GM19025 (cell line): ENCODE data around the gene NR1I2.

Experiments
- ATAC-seq: cut with Tn5 transposase; IDR thresholded peaks from one replicate; pipeline ENCODE4 v1.9.1; 2021; ENCODE audit warnings: mild to moderate bottlenecking, low read depth, moderate library complexity; ENCODE audit not compliant: unreplicated experiment

Gene NR1I2

DNA sequence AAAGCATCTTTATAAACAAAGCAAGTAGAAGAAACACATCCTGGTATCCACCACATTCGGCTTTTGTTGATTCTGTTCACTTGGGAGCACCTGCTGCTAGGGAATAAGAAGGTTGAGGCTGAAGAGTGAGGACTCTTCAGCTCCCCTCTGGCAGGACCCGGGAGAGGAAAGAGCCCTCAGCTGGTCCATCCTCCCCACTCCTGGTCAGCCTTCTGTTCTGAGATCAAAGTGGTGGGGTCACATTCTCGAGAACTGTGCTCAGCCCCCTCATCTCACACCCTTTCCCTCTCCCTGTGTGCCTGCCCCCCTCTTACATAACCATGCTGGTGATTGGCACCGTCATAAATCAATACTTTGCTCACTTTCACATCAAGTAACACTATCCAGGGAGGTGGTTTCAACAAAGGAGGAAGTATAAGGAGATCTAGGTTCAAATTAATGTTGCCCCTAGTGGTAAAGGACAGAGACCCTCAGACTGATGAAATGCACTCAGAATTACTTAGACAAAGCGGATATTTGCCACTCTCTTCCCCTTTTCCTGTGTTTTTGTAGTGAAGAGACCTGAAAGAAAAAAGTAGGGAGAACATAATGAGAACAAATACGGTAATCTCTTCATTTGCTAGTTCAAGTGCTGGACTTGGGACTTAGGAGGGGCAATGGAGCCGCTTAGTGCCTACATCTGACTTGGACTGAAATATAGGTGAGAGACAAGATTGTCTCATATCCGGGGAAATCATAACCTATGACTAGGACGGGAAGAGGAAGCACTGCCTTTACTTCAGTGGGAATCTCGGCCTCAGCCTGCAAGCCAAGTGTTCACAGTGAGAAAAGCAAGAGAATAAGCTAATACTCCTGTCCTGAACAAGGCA lies at the start of gene NR1I2:
NR1I2 (plus strand) TSS at position 772 of the 869 bp plus-strand sequence.
- ATAC-seq: no peak

DNA sequence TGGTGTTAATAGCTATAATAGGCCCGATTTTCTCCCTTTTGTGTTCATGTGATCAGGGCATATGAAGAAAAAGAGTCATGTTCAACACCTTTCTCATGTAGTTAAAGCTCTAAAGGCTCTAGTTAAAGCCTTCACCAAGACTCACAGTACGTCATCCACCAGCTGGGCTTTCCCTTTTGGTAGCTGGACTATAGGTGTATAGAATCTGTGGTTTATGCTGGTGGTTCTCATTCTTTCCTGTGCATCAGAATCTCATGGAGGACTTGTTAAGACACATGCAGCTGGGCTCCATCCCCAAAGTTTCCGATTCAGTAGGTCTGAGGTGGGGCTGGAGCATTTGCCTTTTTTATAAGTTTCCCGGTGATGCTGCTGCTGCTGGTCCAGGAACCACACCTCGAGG lies 48.1 kb upstream of the NR1I2 start:
- no peak for ATAC-seq

DNA sequence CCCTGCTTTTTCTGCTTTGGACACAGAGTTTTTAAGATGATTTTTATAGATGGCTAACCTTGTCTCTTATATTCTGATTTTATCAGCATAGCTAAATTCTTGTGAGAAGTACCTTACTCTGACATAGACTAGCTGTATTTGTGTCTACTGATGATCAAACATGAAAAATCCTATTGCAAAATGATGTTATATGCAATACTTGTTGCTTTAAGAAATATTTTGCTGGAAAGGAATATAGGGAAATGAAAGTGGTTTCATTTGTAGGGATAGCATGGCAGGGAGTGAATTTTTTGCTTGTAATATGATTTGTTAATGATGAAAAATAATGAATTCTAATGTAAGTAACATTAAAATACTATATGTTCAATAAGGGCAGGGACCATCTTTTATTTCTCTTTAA lies 43.2 kb upstream of the NR1I2 start:
- no peak for ATAC-seq

DNA sequence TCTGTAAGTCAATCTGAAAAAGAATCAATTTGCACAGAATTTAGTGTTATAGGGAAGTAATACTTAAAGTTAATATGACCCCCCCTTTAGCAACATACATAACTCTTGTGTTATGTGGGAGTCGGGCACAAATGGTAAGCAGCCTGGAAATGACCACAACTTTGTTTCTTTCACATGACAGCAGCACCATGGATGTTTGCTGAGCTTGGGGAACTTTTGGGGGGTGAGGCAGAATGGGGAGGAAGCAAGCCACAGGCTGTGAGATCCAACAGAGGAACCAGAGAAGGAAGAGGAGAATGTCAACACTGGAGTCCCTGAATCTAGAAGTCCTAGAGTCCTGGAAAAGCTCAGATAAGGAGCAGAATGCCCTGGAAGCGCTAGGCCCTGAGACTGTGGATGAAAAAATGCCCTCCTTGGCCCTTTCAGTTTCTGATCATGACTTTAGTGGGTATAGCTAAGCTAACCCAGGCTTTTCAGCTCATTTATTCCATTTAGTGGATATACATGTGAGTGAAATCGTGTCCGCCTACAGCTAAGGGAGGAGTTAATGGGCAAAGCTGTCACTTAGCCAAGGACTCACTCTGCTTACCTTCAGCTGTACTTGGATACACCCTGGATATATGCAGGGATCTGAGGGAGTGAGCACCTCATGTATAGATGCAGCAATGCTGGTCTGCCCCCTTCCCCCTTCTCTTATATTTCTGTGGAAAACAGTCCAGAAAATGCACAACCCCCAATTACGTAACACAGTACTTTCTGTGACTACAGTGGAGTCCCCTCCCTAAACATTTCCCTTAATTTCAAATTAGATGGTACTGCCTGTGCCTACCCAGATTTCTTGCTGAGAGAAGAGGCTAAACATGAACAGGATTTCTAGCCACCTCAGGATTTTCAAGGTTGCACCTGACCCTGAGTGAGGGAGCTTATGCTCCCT lies 40.0 kb upstream of the NR1I2 start:
- no peak for ATAC-seq

DNA sequence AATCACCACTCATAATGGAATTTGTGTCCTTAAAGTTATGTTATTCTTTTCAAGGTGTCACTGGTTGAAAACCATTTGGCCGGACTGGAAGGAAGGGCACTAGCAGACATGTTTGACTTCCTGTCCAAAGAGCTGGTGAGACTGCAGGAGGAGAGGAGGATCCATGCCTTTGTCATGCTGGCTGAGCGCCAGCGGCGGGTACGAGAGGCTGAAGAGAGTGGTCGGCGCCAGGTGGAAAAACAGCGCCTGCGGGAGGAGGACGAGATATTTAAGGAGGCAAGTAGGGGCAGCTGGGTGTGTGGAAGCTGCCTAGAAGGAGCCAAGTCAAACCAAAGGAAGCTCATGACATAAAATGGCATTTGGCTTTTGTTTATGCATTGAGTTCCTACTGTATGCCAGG lies 38.0 kb upstream of the NR1I2 start:
- no peak for ATAC-seq

DNA sequence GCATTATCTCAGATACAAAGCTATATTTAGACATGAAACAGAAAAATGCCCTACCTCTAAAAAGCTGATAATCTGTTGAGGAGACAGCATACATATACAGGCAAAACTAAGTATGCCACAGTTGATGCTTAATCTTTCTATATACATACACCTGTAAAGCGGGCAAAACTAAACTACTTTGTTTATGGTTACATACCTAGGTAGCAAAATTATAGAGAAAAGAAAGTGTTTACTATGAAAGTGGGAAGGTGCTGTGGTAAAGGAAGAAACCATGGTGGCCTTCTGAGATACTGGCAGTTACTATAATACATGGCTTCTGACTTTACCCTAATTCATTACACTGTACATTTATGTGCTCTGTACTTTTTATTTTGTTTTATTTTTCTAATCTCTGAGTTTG lies 36.0 kb upstream of the NR1I2 start:
- ATAC-seq: no peak

DNA sequence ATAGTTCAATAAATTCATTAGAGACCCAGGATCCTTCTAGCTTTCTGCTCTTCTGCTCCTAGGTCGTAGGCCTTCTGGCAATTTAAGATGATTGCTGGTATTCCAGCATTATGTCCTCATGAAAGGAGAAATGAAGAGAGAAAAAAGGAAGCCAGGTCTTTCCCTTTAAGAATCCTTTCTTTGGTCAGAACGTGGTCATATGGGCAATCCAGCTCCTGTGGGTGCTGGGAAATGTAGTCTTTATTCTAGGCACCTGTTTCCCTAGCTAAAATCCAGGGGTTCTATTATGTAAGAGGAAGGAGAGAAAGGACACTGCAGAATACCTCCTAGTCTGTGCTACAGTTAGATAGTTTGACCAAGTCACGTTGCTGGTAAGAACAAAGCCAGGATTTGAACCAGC lies 35.5 kb upstream of the NR1I2 start:
- ATAC-seq: no peak

DNA sequence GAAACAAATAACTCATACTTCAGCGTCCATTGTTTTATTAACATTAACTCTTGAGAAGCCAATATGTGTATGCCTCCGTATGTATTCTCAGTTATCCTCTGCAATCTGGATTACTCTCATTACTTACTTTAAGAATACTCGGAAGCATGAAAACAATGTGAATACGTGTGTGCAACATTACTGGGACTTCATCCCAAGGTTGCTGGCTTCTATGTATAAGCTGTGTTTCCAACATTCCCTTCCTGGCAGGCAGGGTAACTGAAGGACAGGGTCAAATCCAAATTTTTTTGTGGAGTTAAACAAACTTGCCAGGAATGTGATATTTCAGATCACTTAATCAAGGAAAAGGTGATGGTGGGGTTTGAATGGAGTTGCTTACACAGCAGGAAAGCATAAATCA lies 34.5 kb upstream of the NR1I2 start:
- ATAC-seq: no peak

DNA sequence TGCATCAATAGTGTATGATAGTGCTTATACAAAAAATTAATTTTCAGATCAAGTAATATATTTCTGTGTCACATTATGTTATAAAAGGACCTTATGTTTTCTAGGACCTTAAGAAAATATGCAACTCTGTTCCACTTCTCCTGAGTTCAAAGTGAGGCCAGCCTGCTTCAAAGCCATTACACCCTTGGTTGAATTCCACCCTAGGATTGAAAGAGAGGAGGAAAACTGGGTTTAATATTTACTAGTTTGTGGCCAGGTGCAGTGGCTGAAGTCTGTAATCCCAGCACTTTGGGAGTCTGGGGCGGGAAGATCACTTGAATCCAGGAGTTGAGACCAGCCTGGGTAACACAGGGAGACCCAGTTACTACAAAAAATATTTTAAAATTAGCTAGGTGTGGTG lies 32.9 kb upstream of the NR1I2 start:
- ATAC-seq: no peak

DNA sequence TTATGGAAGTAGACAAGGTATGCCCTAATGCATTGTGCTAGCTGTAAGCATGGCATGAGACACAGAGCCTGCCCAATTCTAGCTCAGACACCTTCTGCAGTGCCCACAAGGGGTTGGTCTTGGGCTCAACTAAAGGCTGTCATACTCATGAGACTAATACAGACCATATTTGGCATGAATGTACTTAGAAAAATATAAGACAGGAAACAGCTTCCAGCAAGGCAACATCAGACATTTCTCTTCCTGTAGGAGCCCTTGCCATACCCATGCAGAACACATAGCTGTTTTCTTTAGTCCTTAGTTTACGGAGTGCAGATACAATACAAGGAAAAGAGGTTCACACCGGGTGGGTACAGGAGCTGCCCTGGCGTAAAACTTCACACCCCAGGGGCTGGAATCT lies 30.5 kb upstream of the NR1I2 start:
- no peak for ATAC-seq

DNA sequence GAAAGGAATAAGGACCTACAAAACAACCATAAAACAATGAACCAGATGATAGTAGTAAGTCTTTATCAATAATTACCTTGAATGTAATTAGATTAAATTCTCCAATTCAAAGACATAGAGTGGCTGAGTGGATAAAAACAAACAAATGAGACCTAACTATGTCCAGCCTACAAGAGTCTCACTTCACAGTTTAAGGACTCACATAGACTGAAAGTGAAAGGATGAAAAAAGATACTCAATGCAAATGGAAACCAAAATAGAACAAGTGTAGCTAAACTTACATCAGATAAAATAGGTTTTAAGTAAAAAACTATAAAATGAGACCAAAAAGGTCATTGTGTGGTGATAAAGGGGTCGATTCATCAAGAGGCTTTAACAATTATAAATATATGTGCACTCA lies 21.9 kb upstream of the NR1I2 start:
- peak; percentile 87 for ATAC-seq

DNA sequence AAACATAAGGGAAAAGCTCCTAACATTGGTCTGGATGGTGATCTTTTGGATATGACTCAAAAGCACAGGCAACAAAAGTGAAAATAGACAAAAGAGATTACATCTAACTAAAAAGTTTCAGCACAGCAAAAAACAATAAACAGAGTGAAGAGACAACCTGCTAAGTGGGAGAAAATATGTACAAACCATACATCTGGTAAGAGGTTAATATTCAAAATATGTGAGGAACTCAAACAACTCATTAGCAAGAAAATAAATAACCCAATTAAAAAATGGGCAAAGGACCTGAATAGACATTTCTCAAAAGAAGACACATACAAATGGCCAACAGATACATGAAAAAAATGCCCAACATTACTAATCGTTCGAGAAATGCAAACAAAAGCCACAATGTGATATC lies 19.0 kb upstream of the NR1I2 start:
- no peak for ATAC-seq

DNA sequence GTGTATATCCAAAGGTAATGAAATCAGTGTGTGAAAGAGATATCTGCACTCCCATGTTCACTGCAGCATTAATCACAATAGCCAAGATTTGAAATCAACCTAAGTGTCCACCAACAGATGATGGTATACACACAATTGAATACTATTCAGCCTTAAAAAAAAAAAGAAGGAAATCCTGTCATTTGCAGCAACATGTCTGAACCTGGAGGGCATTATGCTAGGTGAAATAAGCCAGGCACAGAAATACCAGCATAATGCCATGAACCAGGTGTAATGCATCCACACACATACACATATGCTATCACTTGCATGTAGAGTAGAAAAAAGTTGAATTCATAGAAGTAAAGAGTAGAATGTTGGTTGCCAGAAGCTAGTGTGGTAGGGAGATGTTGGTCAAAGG lies 18.4 kb upstream of the NR1I2 start:
- ATAC-seq: no peak

DNA sequence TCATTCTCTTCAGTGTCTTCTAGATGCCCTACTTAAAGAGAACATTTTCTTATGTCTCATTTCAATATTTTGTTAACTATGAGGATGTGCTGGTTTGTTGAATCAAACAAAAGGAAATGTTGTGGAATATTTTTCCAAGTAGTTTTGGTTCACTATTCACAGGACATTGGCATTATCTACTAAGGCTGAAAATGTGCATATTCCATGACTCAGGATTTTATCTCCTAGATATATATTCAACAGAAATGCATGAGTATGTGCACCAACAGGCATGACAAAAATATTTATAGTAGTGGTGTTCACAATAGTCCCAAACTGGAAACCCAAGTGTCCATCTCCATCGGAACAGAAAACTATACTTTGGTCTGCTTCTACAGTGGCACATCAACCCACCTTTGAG lies 16.7 kb upstream of the NR1I2 start:
- ATAC-seq: no peak

DNA sequence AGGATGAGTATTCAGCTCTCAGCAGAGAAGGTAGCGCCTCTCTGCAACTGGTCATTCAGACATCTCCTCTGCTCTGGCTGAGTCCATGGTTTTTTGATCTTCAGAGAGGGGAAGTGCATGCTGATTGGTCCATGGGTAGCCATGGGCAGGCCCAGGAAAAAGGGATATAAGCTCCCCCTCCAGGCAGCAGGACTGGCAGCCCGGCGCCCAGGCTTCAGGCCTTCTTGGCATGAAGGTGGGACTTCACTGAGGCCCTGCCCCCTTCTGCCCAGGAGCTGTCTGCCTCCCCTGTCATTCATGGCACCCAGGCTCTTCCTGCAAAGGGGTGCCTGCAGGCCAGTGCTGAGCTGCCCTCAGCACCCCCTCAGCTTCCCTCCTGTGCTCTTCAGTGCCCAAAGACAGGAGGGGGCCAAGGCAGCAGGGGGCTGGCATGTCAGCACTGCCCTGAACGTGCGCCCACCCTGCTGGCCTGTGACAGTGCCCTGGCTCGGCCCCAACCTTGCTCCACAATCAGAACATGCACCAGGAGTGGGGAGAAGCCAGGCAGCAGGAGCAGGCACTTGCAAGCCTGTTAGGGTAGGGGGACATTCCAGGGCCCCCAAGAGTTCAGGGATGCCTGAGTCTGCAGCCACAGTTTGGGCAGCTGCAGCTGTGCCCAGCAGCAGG lies 13.8 kb upstream of the NR1I2 start:
- no peak for ATAC-seq

DNA sequence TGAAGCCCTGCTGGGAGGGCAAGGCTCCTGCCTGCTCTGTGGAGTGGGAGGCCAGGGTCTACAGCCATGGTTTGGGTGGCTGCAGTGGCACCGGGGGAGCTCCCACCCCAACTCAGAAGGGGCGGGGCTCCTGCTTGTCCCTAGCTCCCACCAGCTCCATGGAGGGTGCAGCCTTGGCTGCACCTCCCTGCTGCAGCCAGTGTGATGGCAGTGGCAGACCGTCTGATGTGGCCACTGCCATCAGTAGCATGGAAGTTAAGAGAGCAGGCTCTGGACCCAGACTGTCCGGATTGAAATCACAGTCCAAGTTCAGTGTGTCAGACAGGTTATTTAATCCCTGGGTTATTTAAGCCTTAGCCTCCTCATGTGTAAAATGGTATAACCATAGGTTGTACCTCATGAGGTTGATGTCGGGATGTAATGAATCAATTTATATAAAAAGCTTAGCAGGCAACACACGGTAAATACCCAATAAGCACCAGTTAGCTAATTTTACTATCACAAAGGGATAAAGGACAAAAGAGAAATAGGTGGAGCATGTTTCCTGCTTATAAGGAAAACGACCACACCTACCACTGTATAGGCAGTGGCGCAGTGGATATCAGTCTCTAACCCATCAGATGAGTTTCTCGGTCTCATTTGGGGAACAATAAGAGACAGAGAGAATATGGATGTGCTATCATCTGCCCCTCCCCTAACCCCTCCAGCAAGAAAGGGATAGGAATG lies 13.1 kb upstream of the NR1I2 start:
- ATAC-seq: no peak

DNA sequence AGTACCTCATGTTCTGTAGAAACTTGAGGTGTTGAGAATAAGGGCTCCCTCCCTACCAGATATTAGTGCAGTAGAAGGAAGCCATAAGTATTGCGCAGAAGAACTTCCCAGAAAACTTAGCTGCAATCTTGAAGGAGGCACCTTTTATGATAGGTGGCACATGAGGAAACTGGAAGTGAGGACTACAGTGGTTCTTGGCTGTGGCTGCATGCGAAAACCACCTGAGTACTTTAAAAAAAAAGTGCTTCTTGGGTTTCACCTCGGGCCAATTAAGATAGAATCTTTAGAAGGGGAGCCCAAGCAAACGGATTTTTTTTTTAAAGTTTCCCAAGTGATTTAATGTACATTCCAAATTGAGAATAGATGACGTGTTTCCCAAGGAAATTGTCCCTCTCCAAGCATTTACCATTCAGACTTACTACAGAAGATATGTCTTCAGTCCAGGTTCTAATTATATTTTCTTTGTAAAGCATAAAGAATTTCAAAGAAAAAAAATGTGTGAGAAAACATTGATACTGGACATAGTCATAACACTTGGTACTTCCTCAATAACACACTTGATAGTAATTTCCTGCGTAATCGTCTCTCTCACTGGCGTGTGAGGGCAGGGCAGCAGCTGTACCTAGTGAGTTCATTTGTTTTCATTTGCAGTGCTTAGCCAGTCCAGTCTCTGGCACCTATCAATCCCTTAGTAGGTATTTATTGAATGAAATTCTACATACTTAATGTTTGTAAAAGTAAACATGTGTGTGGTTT lies 12.3 kb upstream of the NR1I2 start:
- ATAC-seq: no peak

DNA sequence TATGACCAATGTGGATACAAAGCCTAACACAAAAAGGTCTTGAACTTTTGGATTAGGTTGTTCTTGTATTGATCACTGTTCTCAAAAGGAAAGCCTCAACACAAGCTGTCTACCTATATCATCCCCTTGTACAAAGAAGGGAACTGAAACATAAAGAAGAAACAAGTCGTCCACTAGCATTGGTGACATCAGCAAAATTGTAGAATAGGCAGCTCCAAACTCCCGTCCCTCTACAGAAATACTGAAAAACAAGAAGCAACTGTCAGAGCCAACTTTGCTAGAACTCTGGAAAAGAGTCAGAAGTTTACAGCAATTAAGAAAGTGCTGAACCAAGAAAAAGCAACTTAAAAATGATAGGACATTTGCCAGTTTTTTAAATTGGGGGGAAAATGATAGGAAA lies 7.5 kb upstream of the NR1I2 start:
- peak; percentile 90 for ATAC-seq

DNA sequence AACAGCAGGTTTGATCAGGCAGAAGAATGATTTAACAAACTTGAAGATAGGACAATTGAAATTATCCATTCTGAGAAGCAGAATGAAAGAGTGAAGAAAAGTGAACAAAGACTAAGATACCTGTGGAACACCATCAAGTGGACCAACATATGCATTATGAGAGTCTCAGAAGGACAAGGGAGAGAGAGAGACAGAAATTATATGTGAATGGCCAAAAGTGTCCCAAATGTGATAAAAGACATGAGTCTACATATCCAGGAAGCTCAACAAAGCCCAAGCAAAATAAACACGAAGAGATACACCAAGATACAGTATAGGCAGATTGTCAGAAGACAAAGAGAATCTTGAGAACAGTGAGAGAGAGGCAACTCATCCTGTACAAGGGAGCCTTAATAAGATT lies 5.6 kb upstream of the NR1I2 start:
- no peak for ATAC-seq

DNA sequence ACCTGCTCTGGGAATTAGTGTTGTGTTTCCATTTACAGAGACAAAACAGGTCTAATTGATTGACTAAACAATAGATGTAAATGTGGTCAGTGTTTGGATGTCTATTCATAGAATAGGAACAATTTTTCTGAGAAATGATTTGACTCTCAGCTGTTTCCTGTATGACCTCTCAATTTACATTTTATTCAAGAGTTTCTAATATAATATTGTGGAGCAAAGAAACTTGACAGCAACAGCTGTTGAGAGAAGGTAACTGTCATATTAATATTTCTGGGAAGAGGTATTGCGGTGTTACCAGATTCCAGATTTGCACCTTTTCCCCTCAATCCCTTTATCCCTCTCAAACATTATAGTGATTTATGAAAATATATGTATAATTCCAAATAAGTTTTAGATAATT lies 3.7 kb upstream of the NR1I2 start:
- ATAC-seq: no peak
